GM19239 (cell line): ENCODE measurements around the gene ITSN2.
"Not testable (repeated sequence)": the region's sequence is repeated elsewhere in the genome, so short reads cannot be mapped to it uniquely, and the experiment has no call there.

Source experiments
- DNase-seq: peaks from one replicate; pipeline ENCODE4 v3.0.0; 2011; ENCODE audit warnings: low spot score; ENCODE audit not compliant: insufficient read length
- FAIRE-seq: peaks from 2 replicates; lab custom pipeline; 2011; peaks lifted over from hg19 to GRCh38; lab: Jason Lieb, UNC

The ITSN2 gene

DNA sequence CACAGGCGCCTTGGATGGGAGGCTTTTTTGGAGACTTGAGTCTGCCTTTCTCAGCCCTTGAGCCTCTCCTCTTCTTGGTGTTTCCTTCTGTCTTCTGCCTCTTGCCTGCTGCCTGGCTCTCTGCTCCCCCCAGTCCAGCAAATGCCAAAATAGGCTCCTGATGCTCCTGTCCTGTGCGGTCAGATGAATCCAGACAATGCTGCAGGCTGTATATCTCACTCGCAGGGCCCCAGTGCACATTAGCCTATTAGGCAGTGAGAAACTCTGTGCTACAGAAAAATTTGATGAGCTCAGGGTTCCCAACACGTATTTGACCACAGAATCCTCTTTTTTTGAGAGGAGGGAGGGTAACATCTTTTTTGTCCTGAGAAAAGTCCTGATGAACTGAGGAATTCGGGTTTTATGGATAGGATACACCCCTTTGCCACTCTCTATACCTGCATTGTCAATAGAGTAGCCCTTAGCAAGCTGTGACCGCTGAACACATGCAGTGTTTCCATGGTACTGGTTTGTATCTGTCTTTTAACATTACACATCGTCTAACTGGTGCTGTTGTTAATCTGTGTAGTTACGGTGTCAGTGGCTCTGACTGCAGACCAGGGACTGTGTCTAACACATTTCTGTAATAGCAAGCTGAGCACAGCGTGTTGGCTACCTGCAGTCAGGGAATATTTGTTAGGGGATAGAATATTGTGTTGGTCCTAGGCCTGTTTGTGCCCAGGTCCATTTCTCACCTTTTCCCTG is 134.7 kb downstream of the ITSN2 start:
- FAIRE-seq = no peak
- no peak for DNase-seq

DNA sequence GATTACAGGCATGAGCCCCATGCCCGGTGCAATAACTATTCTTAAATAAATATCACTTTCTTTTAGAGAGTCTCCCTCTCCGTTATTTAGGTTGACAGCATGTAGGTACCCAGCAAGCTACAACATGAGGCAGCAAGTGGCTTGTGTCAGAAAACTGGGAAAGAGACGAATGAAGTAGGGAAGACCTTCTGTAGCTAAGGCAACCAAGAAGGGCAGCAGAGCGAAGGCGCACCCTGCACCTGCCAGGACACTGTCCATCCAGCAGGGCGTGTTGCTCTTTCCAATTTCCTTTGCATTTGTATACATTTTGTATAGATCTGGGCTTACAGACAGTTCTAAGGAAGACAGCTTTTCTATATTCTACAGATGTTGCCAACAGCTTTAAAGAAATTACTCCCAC is 137.4 kb downstream of the ITSN2 start:
- no peak for DNase-seq

DNA sequence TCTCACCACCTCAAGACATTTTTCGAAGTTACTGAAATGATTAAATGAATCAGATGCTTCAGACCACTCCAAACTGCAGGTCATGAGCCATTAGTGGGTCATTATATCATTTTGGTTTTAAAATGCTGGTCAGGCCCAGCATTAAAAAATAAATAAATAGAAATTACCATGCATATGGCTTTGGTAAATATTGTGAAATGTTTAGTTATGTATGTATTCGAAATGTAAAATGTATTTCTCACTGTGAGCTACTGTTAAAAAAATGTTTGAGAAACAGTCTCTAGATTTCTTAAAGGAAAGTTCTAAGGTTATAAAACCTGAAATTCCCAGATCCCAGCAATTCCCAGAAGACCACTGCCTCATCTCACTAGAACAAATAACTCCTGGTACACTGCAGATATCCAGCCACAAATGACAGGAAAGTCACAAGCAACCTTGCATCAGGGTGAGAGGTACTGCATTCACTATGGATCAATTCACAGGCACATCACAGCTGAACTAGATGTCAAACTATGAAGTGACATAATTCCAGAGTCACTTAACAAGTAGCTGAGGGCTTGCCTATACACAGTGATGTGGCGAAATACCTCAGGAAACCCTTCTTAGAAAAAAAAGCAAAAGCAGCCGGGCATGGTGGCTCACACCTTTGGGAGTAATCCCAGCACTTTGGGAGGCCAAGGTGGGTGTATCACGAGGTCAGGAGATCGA is 138.8 kb downstream of the ITSN2 start:
- FAIRE-seq (no peak), DNase-seq (no peak)

More for the DNA sequence above, 137.4 kb downstream of the ITSN2 start:
- FAIRE-seq = no peak

DNA sequence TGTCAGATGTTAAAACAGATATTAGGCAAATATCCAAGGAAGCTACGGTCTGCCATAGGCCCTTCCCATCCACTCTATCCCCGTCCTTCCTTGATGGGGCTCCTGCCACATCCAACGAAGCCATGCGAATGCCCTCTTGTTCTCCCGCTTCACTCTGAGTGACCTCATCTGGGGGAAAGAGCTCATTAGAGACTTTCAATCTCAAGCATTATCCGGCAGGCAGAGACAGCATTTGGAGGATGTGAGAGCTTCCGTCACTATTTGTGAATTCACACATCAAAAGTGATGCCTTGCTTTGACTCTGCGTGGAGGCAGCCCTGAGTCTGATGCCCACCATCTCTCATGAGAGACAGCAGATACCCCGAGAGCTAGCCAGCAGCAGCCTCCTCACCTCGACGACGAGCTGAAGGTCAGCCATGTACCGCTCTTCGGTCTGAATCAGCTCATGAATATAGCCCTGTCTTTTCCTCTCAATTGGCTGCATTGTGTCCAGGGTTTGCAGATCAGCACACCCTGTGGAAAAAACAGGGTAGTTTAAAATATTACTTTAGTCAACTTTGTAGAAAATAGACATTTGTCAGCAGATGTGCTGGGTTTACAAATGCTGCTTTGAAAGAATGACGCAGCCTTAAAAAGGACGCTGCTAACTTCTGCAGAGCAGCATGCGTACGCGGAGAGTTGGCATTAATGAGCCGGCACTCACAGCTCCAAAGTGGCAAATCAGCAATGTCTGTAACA is 139.6 kb downstream of the ITSN2 start:
- FAIRE-seq = no peak
- DNase-seq = no peak

DNA sequence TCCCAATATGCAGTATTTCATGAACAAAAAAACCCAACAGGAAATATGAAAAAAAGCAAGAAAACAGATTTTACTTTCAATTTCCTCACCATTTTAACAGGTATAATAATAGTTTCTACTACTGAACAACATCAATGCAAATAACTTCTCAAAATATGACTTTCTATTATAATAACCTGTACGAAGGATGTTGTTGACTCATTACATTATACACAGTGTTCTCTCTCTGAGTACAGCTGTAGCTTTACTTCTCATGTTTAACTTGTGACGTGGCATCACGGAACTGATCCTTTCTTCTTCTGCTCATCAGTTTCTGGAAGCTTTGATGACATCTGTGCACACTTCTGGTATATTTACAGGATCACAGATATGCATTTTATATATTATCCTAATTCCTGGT is 145.5 kb downstream of the ITSN2 start:
- peak; percentile 61 for DNase-seq
- FAIRE-seq = peak; percentile 74

DNA sequence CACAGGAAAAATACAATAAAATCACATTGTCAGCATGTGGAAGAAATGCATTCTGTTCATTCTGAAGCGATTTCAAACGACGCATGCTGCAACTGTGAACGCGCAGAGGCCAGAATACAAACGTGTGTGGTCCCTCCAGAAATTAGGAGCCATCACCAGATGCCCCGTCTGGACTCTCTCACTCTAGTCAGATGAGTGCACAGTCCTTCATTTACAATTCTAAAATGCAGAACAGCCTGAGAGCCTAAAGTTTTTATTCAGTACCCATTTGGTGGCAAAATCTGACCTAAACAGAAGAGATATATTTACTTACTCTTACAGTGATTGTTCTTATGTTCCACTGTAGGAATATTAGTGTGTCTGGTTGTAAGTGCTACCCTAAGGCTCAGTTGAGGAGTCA is 148.9 kb downstream of the ITSN2 start:
- FAIRE-seq (no peak), DNase-seq (no peak)

DNA sequence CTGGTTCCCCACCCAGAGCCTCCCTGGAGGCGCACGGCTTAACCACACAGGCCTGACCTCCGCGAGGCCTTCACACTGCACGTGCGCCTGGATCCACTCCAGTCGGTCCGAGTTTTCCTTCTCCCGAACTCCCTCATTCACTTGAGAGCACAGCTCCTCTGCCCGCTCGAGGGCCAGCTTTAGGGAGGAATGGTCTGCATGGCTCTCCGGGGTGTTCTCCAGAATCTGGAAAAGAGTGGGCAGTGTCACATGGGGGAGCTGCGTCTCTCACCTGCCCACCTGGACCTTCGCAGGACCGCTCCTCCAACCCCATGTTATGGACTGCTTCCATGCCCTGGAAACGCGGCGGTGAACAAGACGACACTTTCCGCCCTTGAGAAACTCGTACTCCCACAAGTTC is 149.6 kb downstream of the ITSN2 start:
- no peak for DNase-seq
- no peak for FAIRE-seq

DNA sequence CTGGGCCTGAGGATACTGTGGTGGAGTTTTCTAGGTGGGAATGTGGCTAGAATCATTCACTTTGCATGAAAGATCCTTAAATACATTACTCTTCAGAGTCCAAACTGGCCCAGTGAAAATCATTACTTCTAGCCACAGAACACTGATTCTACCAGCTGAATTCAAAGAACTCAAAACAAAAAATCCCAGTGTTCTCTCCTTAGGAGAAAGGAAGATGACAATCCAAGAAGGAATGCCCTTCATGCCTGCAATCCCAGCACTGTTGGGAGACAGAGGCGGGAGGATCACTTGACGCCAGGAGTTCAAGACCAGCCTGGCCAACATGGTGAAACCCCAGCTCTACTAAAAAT is 150.3 kb downstream of the ITSN2 start:
- DNase-seq = no peak
- FAIRE-seq = no peak

DNA sequence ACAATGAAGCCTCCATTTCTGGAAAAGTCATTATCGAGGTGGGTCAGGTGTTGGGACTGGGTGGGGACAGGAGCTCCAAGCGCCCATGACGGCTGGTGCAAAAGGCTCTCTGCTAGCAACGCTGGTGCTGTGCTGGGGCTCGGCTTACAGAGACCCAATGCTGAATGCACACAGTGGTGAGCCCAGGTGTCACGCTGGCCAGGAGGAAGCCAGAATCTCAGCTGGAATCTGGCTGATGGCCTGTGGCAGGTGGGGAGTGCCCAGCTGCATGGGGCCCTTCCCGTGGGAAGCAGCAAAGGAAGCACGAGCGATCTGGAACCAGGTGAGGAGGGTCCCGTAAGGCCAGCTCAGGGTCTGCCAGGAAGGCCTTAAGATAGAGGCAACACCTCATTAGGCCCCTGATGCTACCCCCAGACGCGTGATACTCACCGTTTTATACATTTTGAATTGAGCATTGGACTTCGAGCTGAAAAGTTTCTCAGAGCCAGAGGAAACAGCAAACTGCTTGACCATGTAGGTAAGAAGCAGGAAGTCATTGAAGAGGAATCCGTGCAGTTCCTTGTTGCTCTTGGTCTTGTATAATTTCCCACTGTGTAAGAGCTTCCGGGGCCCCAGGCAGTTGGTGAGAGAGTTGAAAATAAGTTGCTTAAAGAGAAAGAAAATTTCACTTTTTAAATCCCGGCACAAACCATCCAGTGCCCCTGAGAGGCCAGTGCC is 150.8 kb downstream of the ITSN2 start:
- FAIRE-seq (no peak), DNase-seq (no peak)

DNA sequence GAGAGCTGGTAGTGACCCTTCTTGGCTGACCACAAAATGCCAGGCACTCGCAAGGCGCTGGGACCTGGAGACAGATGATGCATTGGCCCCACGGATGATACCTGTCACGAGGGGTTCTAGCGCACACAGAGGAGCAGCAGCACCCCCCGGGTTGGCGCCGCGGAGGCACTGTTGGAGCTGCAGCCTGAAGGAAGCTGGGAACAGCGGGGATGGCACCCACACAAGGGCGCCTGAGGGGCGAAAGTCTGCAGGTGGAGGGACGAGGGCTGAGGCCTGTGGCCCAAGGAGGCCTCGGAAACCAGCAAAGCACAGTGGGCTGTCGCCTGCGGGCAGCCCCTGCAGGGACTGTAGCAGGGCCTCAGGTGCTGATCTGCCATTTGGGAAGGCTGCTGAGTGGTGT is 151.8 kb downstream of the ITSN2 start:
- FAIRE-seq (no peak), DNase-seq (no peak)

DNA sequence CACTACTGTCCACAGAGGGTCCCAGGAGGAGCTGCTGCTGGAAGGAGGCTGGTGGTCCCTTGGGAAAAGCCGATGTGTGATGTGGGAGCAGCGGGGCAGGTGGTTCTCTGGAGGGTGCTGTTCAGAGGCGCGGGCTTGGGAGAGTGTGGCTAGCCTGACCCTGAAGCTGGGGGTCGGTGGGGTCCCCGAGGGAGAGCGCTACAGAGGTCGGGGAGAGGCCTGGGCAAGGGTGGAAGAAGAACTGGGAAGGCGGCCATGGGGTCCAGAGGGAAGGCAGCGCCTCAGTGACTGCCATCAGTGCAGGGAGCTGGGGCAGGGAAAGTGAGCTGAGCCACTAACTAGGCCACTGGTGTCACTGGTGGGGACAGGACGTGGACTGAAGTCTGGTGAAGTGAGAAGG is 153.0 kb downstream of the ITSN2 start:
- no peak for DNase-seq

DNA sequence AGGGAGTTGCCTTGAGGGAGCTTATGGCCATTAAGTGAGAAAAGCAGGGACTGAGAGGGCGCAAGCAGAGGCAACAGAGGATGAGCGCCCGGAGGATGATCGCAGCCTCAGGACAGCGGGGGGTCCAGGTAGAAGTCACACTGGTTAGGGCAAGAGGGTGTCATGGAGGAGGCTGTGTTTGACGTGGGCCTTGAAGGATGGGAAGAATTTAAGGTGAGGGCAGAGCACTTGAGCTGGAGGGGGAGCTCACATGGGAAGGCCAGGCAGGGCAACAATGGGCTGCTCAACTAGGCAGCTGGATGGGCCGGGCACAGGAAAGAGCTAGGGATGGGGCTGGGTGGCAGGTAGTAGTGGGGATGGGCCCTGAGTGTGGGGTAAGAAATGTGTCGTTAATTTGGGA is 153.6 kb downstream of the ITSN2 start:
- FAIRE-seq (no peak), DNase-seq (no peak)

More for the DNA sequence above, 153.0 kb downstream of the ITSN2 start:
- no peak for FAIRE-seq

DNA sequence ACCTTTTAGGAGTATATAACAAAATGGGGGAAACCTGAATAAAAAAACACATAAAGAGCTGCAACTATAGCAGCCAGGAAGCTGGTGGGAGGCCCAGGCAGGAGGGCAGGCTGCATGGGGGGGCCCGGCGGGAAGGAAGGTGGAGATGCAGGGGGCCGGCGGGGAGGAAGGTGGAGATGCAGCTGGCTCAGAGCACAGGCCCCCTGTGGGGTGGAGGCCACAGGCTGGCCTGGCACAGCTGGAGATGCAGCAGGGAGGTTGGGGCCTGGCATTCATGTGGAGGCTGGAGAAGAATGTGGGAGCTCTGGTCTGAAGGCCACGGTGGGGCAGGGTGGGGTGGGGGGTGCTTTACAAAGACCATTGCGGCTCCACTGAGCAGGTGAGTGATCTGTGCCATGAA is 154.1 kb downstream of the ITSN2 start:
- FAIRE-seq (no peak), DNase-seq (no peak)

DNA sequence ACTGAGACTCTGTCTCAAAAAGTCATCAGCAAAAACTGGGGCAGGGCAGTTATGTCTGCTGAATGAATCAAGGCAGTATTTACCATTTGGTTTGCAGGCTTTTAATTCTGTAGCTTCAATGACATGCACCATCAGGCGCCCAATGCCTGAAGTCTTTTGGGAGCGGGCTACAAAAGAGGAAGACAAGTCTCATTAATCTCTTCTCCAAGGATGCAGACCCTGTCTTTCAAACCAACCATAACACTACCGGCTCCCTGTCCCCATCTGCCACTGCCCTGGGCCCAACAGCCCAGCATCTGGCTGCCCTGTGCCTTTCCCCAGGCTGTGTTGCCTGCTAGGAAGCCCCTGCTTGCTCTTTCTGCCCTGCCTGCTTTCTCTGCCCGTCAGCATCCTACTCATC is 155.2 kb downstream of the ITSN2 start:
- FAIRE-seq (no peak), DNase-seq (no peak)

DNA sequence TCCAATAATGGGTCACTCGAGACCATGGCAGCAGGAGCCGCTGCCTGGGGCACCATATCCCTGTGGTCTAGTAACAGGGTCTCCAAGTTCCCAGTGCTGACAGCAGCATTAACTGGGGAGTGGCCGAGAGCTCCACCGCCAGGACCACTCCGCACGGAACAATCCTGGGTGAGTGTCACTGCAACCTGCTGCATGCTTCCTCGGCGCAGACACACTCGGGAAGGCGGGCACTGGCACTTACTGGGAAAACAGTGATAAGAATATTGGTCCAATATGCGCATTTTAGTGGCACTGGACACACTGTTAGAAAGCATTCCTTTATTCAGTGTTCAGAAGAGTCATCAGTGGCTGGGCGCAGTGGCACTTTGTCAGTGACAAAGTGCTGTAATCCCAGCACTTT is 155.8 kb downstream of the ITSN2 start:
- no peak for DNase-seq
- no peak for FAIRE-seq

DNA sequence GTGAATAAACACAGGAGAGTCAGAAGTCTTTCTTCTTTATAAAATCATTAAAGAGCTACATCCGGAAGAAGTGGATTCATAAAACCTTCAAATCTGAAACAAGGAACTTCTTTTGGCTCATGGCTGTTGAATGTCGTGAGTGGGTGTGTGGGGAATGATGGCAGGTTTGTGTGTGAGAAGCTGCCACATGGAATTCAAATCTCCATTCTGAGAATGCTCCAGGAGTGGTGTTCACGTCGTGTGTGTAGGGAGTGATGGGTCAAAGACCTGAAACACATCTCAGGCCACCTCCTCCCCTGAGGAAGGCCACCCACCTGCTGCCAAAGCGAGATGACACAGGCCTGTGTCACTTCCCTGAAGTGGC is 156.6 kb downstream of the ITSN2 start:
- no peak for FAIRE-seq
- DNase-seq = no peak

DNA sequence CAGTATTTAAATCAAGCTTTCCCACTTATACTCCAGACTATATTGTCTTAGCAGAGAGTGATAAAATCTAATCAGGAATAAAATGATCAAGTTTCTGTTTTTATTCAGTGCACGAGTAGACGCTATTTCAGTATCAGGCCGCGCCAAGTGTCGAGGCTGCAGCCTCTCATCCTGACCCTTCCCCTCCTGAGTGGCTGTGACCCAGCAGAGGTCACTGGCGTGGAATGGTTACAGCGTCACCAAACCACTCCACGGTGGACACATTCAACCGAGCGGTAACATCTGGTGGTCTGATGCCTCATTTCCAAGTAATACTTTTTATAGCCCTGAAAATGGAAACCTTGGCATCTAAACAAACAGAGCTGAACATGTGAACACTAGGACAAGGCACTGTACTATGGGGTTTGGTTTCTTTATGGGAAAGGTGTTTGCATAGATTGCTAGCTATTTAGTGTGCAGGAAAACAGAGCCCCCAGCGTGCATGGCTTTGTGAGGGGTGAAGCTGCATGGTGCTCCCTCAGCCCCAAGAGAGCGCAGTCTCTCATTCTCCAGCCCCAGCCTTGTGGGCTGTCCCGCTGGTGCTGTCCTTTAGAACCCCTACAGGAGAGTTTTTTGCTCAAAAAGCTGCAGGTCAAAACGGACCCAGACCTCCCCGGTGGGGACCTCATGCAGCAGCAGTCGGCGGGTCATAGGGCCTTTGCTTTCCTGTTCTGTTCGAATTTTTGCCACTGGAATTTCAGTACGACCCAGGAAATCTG is 157.1 kb downstream of the ITSN2 start:
- DNase-seq (no peak), FAIRE-seq (no peak)

DNA sequence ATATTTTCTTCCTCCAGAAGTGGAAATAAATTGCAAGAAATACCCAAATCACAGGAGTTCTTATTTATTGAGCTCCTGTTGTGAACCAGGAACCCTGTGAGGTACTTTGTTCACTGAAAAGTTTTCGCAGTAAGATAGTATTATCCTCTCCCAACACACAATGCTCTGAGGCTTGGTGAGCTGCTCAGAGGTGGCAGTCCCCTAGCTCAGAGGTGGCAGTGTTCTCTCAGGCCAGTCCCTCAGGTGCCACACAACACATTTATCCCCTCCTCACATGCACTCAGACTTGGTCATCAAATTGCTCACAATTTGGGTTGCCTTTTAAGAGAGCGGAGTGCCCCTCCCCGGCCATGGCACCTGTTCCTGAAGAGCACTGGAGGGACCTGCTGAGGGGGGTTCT is 159.5 kb downstream of the ITSN2 start:
- DNase-seq (no peak), FAIRE-seq (no peak)

DNA sequence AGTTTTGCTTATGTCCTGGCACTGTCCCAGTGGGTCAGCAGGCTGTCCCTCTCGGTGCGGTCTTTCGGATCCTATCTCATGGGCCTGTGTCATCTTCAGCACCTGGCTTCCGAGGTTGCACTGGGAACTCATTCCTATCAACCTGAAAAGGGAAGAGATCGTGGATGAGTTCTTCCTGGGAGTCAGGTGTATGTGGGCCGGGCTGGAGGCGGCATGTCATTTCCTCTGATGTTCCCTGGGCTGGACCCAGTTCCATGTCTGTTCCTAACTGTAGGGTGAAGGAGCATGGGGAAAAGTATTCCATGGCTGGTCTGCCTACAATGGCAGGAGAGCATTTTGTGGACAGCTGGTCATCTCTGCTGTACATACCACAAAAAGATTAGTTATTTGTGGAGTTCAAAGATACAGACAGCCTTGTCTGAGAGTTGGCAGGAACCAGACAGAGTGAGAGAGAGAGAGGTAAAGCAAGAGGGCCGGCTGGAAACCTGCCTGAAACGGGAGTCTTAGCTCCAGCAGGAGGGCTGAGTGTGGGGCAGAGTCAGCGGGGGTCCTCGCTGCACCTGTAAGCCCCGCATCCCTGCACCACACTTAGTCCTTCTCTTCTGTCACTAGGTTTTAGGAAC is 160.3 kb downstream of the ITSN2 start:
- no peak for FAIRE-seq

DNA sequence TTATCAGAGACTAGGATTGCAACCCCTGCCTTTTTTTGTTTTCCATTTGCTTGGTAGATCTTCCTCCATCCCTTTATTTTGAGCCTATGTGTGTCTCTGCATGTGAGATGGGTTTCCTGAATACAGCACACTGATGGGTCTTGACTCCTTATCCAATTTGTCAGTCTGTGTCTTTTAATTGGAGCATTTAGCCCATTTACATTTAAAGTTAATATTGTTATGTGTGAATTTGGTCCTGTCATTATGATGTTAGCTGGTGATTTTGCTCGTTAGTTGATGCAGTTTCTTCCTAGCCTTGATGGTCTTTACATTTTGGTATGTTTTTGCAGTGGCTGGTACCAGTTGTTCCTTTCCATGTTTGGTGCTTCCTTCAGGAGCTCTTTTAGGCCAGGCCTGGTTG is 163.1 kb downstream of the ITSN2 start:
- not testable (repeated sequence) for FAIRE-seq, DNase-seq

More for the DNA sequence above, 160.3 kb downstream of the ITSN2 start:
- no peak for DNase-seq
